ENCODE measurements around the gene PRKD2.
A peak's percentile ranks its signal among the peaks of the same experiment; 100 is the strongest.
"Not testable (repeated sequence)": the region's sequence is repeated elsewhere in the genome, so short reads cannot be mapped to it uniquely, and the experiment has no call there.

Gene PRKD2

GRCh38 chr19:46723023-46723461 is 6.1 kb upstream of the PRKD2 start:
- no peak for DNase-seq

DNA sequence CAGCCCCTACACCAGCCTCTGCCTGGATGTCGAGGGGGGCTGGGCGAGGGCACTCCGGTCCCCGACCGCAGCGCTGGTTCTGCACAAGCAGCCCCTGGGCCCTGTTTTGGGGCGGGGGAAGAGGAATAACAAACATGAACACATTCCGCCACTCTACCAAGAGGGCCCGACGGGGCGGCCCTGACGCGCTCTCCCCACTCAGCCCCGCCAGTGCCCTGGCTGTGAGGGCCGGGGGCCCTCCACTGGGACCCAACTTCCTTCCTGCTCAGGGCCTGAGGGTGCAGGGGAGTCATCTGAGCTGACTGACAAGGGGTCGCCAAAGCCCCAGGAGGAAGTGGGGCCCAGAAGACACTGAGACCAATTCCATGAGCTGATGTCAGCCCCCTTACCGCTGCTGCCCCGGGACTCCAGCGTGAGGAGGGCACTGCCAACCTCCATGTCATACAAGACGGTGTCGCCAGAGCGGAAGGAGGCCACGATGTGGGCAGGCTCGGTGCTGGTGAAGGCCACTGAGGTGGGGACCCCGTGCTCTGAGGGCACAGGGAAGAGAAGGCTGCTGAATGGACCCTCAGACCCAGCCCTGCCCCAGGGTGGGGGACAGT is 5.6 kb upstream of the PRKD2 start:
- no peak for DNase-seq

DNA sequence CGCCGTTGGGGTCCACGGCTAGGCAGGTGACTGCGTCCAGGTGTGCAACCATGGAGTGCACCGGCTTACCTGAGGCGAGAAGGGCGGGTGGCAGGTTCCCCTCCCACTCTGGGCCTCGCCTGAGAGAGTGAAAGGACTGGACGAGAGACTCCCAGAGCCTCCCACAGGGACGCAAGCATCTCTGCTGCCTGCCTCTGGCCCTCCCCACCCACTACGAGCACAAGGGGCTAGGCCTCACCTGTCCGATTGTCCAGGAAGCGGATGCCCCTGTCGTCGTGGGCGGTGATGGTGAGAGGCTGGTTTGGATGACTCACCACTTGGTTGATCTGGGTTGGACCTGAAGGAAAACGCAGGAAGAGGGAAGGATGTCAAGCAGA is 5.1 kb upstream of the PRKD2 start:
- DNase-seq, result no peak

GRCh38 chr19:46721269-46722003 is 4.5 kb upstream of the PRKD2 start:
- DNase-seq, result no peak

- no peak for DNase-seq
Measured at GRCh38 chr19:46720503-46721239, 3.8 kb upstream of the PRKD2 start.

DNA sequence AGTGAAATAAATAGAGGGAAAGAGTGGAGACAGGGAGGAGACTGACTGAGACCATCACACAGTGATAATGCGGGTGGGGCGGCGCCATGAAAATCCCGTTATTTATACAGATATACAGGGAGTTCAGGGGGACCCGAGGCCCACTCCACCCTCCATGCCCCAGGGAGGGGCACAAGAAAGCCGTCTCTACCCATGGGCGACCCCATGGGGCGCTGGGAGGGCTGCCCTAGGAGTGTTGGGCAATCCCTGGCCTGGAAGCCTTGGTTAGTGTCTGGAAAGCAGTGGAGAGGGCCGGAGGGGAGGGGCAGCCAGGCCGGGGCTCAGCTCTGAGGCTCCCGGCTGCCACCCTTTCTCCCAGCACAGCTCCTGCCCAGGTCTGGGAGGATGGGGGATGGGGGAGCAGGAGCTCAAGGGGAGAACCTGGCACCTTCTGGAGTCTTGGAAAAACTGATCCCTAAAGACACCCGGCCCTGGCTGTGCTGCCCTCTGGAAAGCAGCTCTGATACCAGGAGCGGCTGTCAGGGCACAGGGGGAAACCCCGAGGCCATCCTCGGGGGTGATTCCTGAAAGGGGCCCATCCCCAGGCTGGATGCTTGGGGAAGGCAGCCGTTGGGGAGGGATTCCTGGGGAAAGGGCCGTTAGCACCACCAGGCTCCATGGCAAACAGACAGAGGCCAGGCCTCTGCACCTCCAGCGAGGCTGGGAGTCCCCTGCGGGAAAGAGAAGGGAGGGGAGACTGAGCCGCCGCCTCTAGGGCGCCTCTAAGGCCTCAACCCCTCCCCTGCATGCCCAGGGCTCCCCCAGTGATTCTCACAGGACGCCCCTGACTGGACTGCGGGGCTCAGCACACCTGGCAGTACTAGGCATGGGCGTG is 3.0 kb upstream of the PRKD2 start:
- no peak for DNase-seq

DNA sequence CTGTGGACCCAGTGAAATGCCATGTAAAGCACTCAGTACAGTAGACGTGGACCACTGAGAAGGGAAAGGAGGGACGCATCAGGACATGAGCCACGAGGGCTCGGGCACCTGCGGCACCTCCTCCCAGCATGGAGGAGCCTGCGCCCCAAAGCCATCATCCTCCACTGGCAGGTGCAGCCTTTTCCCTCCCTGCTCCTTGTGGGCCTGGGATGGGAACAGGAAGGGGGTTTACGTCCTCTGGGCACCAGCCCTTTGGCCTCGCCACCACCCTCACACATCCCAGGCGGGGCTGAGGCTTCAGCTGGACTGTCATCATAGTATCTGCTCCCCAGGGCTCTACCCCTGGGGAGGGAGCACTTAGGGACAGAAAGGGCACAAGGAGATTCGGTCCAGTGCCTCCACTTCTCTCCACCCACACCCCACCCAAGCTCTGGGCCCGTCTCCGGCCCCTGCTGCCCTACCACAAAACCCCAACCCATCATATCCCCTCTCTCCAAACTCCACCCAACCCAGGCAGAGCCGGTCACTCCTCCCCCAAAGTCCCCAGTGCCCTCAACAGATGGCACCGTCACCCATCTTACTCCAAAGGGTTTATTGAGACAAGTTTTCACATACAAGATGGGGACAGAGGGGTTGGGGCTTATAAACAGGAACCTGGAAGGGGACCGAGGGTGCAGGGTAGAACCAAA is 2.2 kb upstream of the PRKD2 start:
- no peak for DNase-seq

DNA sequence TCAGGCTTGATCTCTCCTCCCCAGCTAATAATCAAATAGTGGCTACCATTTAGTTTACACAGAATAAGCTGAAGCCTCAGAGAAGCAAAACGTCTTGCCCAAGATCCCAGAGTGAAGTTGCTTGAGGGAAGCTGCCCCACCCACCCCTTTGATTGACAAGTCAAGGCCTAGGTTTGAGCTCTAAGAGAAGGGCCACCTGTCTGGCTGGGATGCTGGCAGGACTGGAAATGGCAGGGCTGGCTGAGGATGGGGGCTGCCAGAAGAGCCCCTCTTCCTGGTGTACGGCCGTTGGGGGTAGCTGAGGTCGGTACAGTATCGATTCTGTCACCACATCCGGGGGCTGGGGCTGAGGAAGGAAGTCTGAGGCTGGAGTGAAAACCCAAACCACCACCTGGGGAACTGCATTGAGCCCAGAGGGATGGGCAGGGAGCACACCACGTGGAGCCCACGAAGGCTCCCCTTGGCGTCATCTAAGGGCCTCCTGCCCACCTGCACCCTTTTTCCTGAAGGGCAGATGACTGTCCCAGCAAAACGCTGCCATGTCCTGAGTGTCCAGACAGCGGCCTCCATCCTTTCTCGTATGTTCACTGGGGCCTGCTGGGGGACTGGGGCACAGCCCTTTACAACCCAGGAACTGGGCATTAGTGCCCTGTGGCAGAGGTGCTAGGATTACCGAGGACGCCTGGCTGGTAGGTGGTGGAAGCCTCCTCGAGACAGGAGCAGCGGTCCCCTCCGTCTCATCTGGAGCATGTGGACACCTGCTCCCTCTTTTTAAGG is 1.4 kb upstream of the PRKD2 start:
- DNase-seq, result no peak

DNA sequence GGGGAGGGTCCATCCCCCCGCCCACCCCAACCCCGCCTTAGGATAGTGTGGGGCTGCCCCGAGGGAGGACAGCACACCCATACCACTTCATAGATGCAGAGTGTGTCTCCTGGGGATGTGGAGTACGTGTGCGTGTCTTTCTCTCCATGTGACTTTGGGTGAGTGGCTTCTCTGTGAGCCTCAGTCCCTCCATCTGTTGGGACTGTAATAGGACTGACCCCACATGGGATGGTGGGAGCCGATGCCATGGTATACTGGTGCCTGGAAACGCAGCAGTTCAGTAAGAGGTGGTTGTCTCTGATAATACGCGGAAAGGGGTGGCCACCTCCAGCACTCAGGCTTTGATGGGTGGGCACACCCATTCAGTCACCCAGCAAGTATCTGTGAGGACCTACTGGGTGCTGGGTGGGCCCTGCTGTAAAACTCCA is 816 bp upstream of the PRKD2 start:
- DNase-seq, result no peak

GRCh38 chr19:46716672-46717033 is 261 bp downstream of the PRKD2 start:
- DNase-seq, result no peak

GRCh38 chr19:46715975-46716671 is 791 bp downstream of the PRKD2 start:
- no peak for DNase-seq

DNA sequence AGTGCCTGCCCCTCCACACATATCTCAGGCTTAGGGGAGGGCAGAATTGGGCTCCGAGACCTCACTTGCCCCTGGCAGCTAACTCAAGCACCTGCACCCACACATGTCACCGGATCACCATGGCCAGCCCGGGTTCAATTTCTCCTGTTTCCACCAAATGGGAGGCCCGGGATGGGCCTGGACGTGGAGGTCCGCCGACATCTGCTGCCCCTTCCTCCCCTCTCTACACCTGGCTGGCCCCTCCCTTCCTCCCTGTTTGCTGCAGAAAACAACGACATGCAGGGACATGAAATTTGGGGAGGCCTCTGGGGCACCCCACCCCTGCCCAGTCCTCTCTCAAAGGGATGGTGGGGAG is 1.3 kb downstream of the PRKD2 start:
- DNase-seq, result no peak

- no peak for DNase-seq
Measured at GRCh38 chr19:46714444-46715106, 2.3 kb downstream of the PRKD2 start.

- peak; percentile 71 to 82 for DNase-seq
Measured at GRCh38 chr19:46713781-46714443, 3.0 kb downstream of the PRKD2 start.

- not testable (repeated sequence) for DNase-seq
Measured at GRCh38 chr19:46712768-46713338, 4.1 kb downstream of the PRKD2 start.

- no peak for DNase-seq
Measured at GRCh38 chr19:46710687-46711086, 6.2 kb downstream of the PRKD2 start.

DNA sequence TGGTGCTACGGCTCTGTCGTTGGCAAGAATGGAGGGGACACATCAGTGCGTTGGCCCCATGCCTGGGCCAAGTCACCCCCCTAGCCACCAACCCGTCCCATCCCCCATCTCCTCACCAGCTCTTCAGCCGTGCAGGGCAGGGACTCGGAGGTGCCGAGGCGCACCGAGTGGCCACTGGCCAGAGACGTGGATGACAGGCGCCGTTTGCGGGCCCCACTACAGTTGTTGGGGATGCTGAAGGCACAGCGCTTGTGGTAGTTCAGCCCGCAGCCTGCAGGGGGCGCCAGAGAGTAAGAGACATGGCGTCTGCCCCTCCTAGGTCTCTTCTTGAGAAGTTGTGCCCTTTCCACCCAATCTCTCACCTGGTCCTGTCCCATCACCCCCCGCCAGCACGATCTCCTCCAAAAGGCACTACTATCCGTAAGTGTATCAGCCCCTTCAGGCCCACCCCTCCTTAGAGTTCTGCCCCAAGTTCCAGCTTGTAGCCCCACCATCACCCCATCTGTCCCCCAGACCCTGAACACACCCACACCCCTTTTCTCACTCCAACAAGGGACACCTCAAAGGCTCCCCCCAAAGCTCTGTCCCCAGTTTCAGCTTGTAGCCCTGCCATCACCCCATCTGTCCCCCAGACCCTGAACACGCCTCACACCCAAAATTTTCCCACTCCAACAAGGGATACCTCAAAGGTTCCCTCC is 12.4 kb downstream of the PRKD2 start:
- DNase-seq, result peak in 1 of 2 experiments; percentile 17

GRCh38 chr19:46700704-46701103 is 16.2 kb downstream of the PRKD2 start:
- DNase-seq, result no peak

All from SHP77 (cell line).